Thoracic aorta (tissue), 2 donors: ENCODE data around the gene PRR27. TPM values are rescaled to one million over a fixed set of nuclear protein-coding genes. Genes with fewer than 3 reads are reported as not detected.

Experiments used
- ATAC-seq: fragments of 150-250 bp; one replicate; pipeline ENCODE4 v1.8.0; 2017; ENCODE audit warnings: low read depth; ENCODE audit not compliant: insufficient number of reproducible peaks, low FRiP score
- DNase-seq: peaks from one replicate; pipeline ENCODE4 v3.0.0-alpha.2; 2020; ENCODE audit warnings: low spot score
- H3K27ac ChIP-seq, 2 donors: fragments of 200-600 bp; sonication (generic); 1 replicate in 1 of 2; 2 replicates in 1 of 2; pipeline ENCODE4 v1.5.1; 2016; ENCODE audit warnings: mild to moderate bottlenecking in 2 of 2, moderate library complexity in 2 of 2
- H3K27me3 ChIP-seq: fragments of 200-600 bp; sonication (generic); replicated peaks from 2 replicates; pipeline ENCODE4 v1.6.0; 2016; ENCODE audit warnings: mild to moderate bottlenecking; ENCODE audit not compliant: insufficient read depth
- H3K36me3 ChIP-seq: fragments of 200-600 bp; sonication (generic); one replicate; pipeline ENCODE4 v1.5.1; 2016
- H3K4me1 ChIP-seq, 2 donors: fragments of 200-600 bp; sonication (generic); 1 replicate in 1 of 2; 2 replicates in 1 of 2; pipeline versions ENCODE4 v1.5.1 to v1.6.0; 2016; ENCODE audit warnings: low read depth in 2 of 2, mild to moderate bottlenecking in 1 of 2; ENCODE audit not compliant: control insufficient read depth in 1 of 2
- H3K4me3 ChIP-seq: fragments of 200-600 bp; sonication (generic); 2 replicates; pipeline ENCODE4 v1.5.1; 2016; ENCODE audit warnings: mild to moderate bottlenecking
- H3K9me3 ChIP-seq: fragments of 200-600 bp; sonication (generic); 2 replicates; pipeline ENCODE4 v1.5.1; 2016
- total RNA-seq, 2 donors: library from RNA; depleted of rRNA; stranded (reverse); fragments of >200 nt; gene quantifications; one replicate each; pipeline versions ENCODE4 v1.1.0 to v1.2.3, GENCODE V29; 2016
- TF ChIP-seq, protein P1 (sequence below): fragments of 200-600 bp; sonication (generic); IDR thresholded peaks from one replicate; pipeline ENCODE4 v1.5.1; 2019; ENCODE audit warnings: antibody characterized with exemption

The PRR27 gene
- not detected for total RNA-seq

- H3K27me3 ChIP-seq, result no peaks in the 10 kb centered on the region
- TF ChIP-seq, protein P1, sequence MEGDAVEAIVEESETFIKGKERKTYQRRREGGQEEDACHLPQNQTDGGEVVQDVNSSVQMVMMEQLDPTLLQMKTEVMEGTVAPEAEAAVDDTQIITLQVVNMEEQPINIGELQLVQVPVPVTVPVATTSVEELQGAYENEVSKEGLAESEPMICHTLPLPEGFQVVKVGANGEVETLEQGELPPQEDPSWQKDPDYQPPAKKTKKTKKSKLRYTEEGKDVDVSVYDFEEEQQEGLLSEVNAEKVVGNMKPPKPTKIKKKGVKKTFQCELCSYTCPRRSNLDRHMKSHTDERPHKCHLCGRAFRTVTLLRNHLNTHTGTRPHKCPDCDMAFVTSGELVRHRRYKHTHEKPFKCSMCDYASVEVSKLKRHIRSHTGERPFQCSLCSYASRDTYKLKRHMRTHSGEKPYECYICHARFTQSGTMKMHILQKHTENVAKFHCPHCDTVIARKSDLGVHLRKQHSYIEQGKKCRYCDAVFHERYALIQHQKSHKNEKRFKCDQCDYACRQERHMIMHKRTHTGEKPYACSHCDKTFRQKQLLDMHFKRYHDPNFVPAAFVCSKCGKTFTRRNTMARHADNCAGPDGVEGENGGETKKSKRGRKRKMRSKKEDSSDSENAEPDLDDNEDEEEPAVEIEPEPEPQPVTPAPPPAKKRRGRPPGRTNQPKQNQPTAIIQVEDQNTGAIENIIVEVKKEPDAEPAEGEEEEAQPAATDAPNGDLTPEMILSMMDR, result no peak
- no peak for ATAC-seq
- no peaks in the 10 kb centered on the region for H3K9me3 ChIP-seq
- no peak for DNase-seq
- H3K36me3 ChIP-seq, result no peaks in the 10 kb centered on the region
- no peak within 1 kb of the TSS for H3K27ac ChIP-seq
- no peaks in the 10 kb centered on the region for H3K4me1 ChIP-seq
- H3K4me3 ChIP-seq, result no peak within 1 kb of the TSS
Observed at GRCh38 chr4:70153937-70154336, at the start of gene PRR27. Gene PRR27, plus strand, starts transcription at chr4:70154237. Its CDS starts 139 bp downstream, at chr4:70154376.

GRCh38 chr4:70110917-70111316 lies 43.1 kb upstream of the PRR27 start:
- Histone ChIP-seq H3K27ac (no peak overlapping the region), H3K4me3 (no peak overlapping the region), H3K9me3 (no peaks in the 10 kb centered on the region), H3K36me3 (no peaks in the 10 kb centered on the region), H3K27me3 (no peaks in the 10 kb centered on the region), H3K4me1 (no peaks in the 10 kb centered on the region)
- TF ChIP-seq, protein P1, result no peak
- ATAC-seq, result no peak
- DNase-seq, result no peak

GRCh38 chr4:70113656-70114055 lies 40.4 kb upstream of the PRR27 start:
- H3K36me3 ChIP-seq, result no peaks in the 10 kb centered on the region
- no peak overlapping the region for H3K4me3 ChIP-seq
- ATAC-seq (no peak), DNase-seq (no peak)
- H3K27me3 ChIP-seq, result no peaks in the 10 kb centered on the region
- H3K4me1 ChIP-seq, result no peaks in the 10 kb centered on the region
- H3K27ac ChIP-seq, result no peak overlapping the region
- no peaks in the 10 kb centered on the region for H3K9me3 ChIP-seq
- TF ChIP-seq, protein P1, result no peak

GRCh38 chr4:70114096-70114495 lies 39.9 kb upstream of the PRR27 start:
- Histone ChIP-seq H3K4me3 (no peak overlapping the region), H3K27me3 (no peaks in the 10 kb centered on the region), H3K36me3 (no peaks in the 10 kb centered on the region), H3K4me1 (no peaks in the 10 kb centered on the region), H3K27ac (no peak overlapping the region), H3K9me3 (no peaks in the 10 kb centered on the region)
- DNase-seq, result no peak
- TF ChIP-seq, protein P1, result no peak
- ATAC-seq, result no peak

DNA sequence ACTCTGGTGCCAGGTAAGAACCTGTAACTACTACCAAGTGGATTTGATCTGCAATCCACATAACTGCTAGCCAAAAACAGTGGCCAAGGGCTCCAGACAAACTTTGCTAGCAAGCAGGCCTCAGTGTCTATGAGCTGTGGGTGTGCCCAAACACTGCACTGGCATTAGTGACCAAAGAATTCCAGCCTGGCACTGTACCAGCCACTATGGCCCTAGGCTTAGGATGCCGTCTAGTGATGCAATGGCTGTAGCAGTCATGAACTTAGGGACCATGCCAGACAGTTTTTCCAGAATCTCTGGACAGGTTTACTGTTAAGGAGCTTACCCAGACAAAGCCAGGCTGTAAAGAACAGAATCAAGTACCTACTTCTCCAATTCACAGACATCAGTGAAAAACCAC lies 33.7 kb upstream of the PRR27 start:
- TF ChIP-seq, protein P1, result no peak
- Histone ChIP-seq H3K4me3 (no peak overlapping the region), H3K4me1 (no peaks in the 10 kb centered on the region), H3K27ac (no peak overlapping the region), H3K9me3 (peaks cover 3% of the 10 kb centered on the region), H3K36me3 (no peaks in the 10 kb centered on the region), H3K27me3 (no peaks in the 10 kb centered on the region)
- DNase-seq (no peak), ATAC-seq (no peak)
